HepG2 (cell line): ENCODE results near the gene TMC2. TPM values are rescaled to one million over a fixed set of nuclear protein-coding genes. Genes with fewer than 3 reads are reported as not detected.

Source experiments
- BORCS8-MEF2B ChIP-seq: sonication (generic); formaldehyde crosslinking; IDR thresholded peaks from 2 replicates; pipeline ENCODE4 v1.8.0; 2022; ENCODE audit warnings: mild to moderate bottlenecking, missing genetic modification reagents
- ELF3 ChIP-seq: IDR thresholded peaks from 2 replicates; pipeline ENCODE4 v1.6.1; 2016; ENCODE audit warnings: missing genetic modification reagents, missing compliant biosample characterization
- HDAC1 ChIP-seq: sonication (generic); formaldehyde crosslinking; IDR thresholded peaks from 2 replicates; pipeline ENCODE4 v1.5.1; 2020; ENCODE audit warnings: mild to moderate bottlenecking, missing genetic modification reagents
- KDM4B ChIP-seq: sonication (generic); formaldehyde crosslinking; IDR thresholded peaks from 2 replicates; pipeline ENCODE4 v1.4.0; 2020; ENCODE audit warnings: missing genetic modification reagents
- MTA1 ChIP-seq: sonication (generic); formaldehyde crosslinking; IDR thresholded peaks from 2 replicates; pipeline ENCODE4 v1.4.0; 2020; ENCODE audit warnings: missing genetic modification reagents, mild to moderate bottlenecking, borderline replicate concordance
- MXI1 ChIP-seq: IDR thresholded peaks from 3 replicates; pipeline ENCODE4 v1.6.1; 2012; ENCODE audit warnings: low read depth, low read length, inconsistent platforms, borderline replicate concordance
- NBN ChIP-seq: fragments of 450-650 bp; conservative IDR thresholded peaks from 2 replicates; pipeline ENCODE4 v1.6.1; 2017
- NCOA1 ChIP-seq: sonication (generic); formaldehyde crosslinking; IDR thresholded peaks from 2 replicates; pipeline ENCODE4 v1.9.0; 2021; ENCODE audit warnings: missing genetic modification reagents
- NFE2L2 ChIP-seq: fragments of 150-350 bp; IDR thresholded peaks from 2 replicates; pipeline ENCODE4 v1.6.1; 2014; ENCODE audit warnings: low read length
- RBM22 ChIP-seq: fragments of 200-400 bp; formaldehyde crosslinking; optimal IDR thresholded peaks from 2 replicates; pipeline ENCODE3; 2017; ENCODE audit warnings: mild to moderate bottlenecking, low read length, moderate library complexity
- TOPORS ChIP-seq: sonication (generic); formaldehyde crosslinking; IDR thresholded peaks from 2 replicates; pipeline ENCODE4 v1.8.0; 2023; ENCODE audit warnings: mild to moderate bottlenecking, missing genetic modification reagents
- ZFX ChIP-seq: sonication (generic); formaldehyde crosslinking; IDR thresholded peaks from 2 replicates; pipeline ENCODE4 v1.4.0; 2020; ENCODE audit warnings: mild to moderate bottlenecking, low read depth, missing genetic modification reagents, moderate library complexity
- ZNF143 ChIP-seq: sonication (generic); formaldehyde crosslinking; IDR thresholded peaks from 2 replicates; pipeline ENCODE4 v1.4.0; 2020; ENCODE audit warnings: missing genetic modification reagents
- ZNF17 ChIP-seq: sonication (generic); formaldehyde crosslinking; IDR thresholded peaks from 2 replicates; pipeline ENCODE4 v1.5.0; 2020; ENCODE audit warnings: mild to moderate bottlenecking, missing genetic modification reagents
- ZNF230 ChIP-seq: sonication (generic); formaldehyde crosslinking; IDR thresholded peaks from 2 replicates; pipeline ENCODE4 v1.4.0; 2020; ENCODE audit warnings: mild to moderate bottlenecking, missing genetic modification reagents
- ZNF709 ChIP-seq: sonication (generic); formaldehyde crosslinking; IDR thresholded peaks from 2 replicates; pipeline ENCODE4 v1.5.0; 2020; ENCODE audit warnings: mild to moderate bottlenecking, missing genetic modification reagents
- polyA plus RNA-seq, 8 experiments: library from polyadenylated mRNA; depleted of rRNA in 3 of 8; stranded (reverse) in 7 of 8; unstranded in 1 of 8; fragments of >200 nt; fragmentation: Illumina TruSeq in 4 of 8; extraction: Trizol in 4 of 8; gene quantifications; 2 replicates each; pipeline versions ENCODE4 v1.2.1 to v1.2.3, GENCODE V29; 2011 to 2016; ENCODE audit warnings: low read depth in 4 of 8, missing spikeins in 1 of 8, mixed read lengths in 1 of 8; ENCODE audit not compliant: insufficient read depth in 1 of 8
- total RNA-seq, 5 experiments: library from RNA; depleted of rRNA; stranded (reverse); fragments of >200 nt; fragmentation: Illumina TruSeq; extraction: Trizol; gene quantifications; 2 replicates each; pipeline ENCODE4 v1.2.3, GENCODE V29; 2016; ENCODE audit warnings: low read depth in 1 of 5
- TF ChIP-seq, protein P1 (sequence below): sonication (generic); formaldehyde crosslinking; IDR thresholded peaks from 2 replicates; pipeline ENCODE4 v1.8.1; 2023; ENCODE audit warnings: mild to moderate bottlenecking, missing genetic modification reagents
- TF ChIP-seq, protein P2 (sequence below): sonication (generic); formaldehyde crosslinking; IDR thresholded peaks from 2 replicates; pipeline ENCODE4 v1.5.0; 2020; ENCODE audit warnings: missing genetic modification reagents, mild to moderate bottlenecking, borderline replicate concordance
- TF ChIP-seq, protein P3 (sequence below): sonication (generic); formaldehyde crosslinking; IDR thresholded peaks from 2 replicates; pipeline ENCODE4 v1.4.0; 2020; ENCODE audit warnings: missing genetic modification reagents
- TF ChIP-seq, protein P4 (sequence below): sonication (generic); formaldehyde crosslinking; IDR thresholded peaks from 2 replicates; pipeline ENCODE4 v1.4.0; 2020; ENCODE audit warnings: missing genetic modification reagents, mild to moderate bottlenecking, borderline replicate concordance
- TF ChIP-seq, protein P5 (sequence below): sonication (generic); formaldehyde crosslinking; IDR thresholded peaks from 2 replicates; pipeline ENCODE4 v1.9.0; 2021; ENCODE audit warnings: missing genetic modification reagents, mild to moderate bottlenecking, borderline replicate concordance

The TMC2 gene
- total and polyA plus RNA-seq, 2 of the 13 experiments (the other 11 are each of a cell fraction or from before 2014, with no cell fraction given): not detected

DNA sequence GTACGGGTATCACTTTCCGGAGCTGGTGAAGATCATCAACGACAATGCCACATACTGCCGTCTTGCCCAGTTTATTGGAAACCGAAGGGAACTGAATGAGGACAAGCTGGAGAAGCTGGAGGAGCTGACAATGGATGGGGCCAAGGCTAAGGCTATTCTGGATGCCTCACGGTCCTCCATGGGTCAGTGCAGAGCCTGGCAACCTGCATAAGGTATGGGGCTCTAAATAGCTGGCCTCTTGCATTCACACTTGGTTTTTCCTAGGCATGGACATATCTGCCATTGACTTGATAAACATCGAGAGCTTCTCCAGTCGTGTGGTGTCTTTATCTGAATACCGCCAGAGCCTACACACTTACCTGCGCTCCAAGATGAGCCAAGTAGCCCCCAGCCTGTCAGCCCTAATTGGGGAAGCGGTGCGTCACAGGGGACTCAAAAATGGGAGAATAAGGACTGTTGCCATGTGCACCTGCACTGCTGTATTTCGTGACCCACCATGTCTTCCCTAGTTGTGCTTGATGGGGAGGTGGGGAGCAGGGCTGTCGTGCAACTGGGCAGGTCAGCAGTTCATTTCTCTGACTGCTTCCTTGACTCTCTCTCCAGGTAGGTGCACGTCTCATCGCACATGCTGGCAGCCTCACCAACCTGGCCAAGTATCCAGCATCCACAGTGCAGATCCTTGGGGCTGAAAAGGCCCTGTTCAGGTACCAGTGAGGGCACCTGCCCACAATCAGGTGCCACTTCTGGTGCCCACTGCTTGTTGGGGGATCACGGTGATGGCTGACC lies 119.2 kb downstream of the TMC2 start (continued):
- TF ChIP-seq MTA1 (0 out of 2 replicates have a peak, but pooled peaks have one; percentile 19), NCOA1 (CRISPR knock-in tag) (no peak), ZNF230 (no peak; the same call in 1 of the 2 replicates), TOPORS (CRISPR knock-in tag) (0 out of 2 replicates have a peak, but pooled peaks have one; percentile 42), RBM22 (peak; percentile 40), NBN (no peak), KDM4B (no peak), ELF3 (no peak), ZNF709 (CRISPR knock-in tag) (0 out of 2 replicates have a peak, but pooled peaks have one; percentile 4), MXI1 (no peak), HDAC1 (CRISPR knock-in tag) (no peak), NFE2L2 (no peak), ZNF143 (CRISPR knock-in tag) (0 out of 2 replicates have a peak, but pooled peaks have one; percentile 0), BORCS8-MEF2B (CRISPR knock-in tag) (peak; percentile 10; the same call in 1 of the 2 replicates), ZFX (CRISPR knock-in tag) (peak; percentile 2; the same call in 1 of the 2 replicates), ZNF17 (CRISPR knock-in tag) (no peak)
- TF ChIP-seq, protein P1, sequence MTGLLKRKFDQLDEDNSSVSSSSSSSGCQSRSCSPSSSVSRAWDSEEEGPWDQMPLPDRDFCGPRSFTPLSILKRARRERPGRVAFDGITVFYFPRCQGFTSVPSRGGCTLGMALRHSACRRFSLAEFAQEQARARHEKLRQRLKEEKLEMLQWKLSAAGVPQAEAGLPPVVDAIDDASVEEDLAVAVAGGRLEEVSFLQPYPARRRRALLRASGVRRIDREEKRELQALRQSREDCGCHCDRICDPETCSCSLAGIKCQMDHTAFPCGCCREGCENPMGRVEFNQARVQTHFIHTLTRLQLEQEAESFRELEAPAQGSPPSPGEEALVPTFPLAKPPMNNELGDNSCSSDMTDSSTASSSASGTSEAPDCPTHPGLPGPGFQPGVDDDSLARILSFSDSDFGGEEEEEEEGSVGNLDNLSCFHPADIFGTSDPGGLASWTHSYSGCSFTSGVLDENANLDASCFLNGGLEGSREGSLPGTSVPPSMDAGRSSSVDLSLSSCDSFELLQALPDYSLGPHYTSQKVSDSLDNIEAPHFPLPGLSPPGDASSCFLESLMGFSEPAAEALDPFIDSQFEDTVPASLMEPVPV (CRISPR knock-in tag): no peak
- TF ChIP-seq, protein P2, sequence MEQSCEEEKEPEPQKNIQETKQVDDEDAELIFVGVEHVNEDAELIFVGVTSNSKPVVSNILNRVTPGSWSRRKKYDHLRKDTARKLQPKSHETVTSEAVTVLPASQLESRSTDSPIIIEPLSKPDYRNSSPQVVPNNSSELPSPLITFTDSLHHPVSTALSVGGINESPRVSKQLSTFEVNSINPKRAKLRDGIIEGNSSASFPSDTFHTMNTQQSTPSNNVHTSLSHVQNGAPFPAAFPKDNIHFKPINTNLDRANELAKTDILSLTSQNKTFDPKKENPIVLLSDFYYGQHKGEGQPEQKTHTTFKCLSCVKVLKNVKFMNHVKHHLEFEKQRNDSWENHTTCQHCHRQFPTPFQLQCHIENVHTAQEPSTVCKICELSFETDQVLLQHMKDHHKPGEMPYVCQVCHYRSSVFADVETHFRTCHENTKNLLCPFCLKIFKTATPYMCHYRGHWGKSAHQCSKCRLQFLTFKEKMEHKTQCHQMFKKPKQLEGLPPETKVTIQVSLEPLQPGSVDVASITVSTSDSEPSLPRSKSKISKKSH (CRISPR knock-in tag): 0 out of 2 replicates have a peak, but pooled peaks have one; percentile 27
- TF ChIP-seq, protein P3, sequence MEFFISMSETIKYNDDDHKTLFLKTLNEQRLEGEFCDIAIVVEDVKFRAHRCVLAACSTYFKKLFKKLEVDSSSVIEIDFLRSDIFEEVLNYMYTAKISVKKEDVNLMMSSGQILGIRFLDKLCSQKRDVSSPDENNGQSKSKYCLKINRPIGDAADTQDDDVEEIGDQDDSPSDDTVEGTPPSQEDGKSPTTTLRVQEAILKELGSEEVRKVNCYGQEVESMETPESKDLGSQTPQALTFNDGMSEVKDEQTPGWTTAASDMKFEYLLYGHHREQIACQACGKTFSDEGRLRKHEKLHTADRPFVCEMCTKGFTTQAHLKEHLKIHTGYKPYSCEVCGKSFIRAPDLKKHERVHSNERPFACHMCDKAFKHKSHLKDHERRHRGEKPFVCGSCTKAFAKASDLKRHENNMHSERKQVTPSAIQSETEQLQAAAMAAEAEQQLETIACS (CRISPR knock-in tag): 0 out of 2 replicates have a peak, but pooled peaks have one; percentile 15
- TF ChIP-seq, protein P4, sequence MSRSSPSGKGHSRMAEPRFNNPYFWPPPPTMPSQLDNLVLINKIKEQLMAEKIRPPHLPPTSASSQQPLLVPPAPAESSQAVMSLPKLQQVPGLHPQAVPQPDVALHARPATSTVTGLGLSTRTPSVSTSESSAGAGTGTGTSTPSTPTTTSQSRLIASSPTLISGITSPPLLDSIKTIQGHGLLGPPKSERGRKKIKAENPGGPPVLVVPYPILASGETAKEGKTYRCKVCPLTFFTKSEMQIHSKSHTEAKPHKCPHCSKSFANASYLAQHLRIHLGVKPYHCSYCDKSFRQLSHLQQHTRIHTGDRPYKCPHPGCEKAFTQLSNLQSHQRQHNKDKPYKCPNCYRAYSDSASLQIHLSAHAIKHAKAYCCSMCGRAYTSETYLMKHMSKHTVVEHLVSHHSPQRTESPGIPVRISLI (CRISPR knock-in tag): no peak
- TF ChIP-seq, protein P5, sequence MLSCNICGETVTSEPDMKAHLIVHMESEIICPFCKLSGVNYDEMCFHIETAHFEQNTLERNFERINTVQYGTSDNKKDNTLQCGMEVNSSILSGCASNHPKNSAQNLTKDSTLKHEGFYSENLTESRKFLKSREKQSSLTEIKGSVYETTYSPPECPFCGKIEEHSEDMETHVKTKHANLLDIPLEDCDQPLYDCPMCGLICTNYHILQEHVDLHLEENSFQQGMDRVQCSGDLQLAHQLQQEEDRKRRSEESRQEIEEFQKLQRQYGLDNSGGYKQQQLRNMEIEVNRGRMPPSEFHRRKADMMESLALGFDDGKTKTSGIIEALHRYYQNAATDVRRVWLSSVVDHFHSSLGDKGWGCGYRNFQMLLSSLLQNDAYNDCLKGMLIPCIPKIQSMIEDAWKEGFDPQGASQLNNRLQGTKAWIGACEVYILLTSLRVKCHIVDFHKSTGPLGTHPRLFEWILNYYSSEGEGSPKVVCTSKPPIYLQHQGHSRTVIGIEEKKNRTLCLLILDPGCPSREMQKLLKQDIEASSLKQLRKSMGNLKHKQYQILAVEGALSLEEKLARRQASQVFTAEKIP (CRISPR knock-in tag): no peak
